Measurements from ENCODE around the gene ZDHHC14. TPM values are rescaled to one million over a fixed set of nuclear protein-coding genes. Genes with fewer than 3 reads are reported as not detected.

The ZDHHC14 gene
- polyA plus RNA-seq, 1 donor (not counting 4 experiments of a cell fraction or from before 2014, with no cell fraction given): 6.4 TPM

DNA sequence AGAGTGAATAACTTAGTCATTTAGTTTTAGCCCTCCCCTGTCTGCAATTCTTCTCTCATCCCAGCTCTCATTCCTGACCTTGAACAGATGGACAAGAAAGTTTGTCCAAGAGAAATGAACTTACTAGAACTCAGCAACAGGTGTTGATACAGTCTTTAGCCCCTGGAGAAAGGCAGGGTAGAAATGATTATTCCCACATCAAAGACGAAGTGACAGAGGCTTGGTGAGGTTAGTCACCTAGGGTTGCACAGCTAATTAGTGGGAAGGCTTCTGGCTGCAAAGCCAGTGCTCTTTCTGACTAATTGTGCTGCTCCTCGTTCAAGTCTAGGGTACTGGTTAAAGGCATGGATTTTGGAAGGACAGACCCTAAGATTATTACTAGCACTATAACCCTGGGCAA, 4.5 kb downstream of the ZDHHC14 start:
- Histone ChIP-seq H2AFZ (ENCODE audit: control insufficient read depth, low read length) (no peak overlapping the region), H3K9ac (ENCODE audit: control insufficient read depth, extremely low read depth, insufficient read depth, low read length) (no peak overlapping the region), H3K36me3 (ENCODE audit: control insufficient read depth in 2 of 2, extremely low read depth in 1 of 2, insufficient read depth in 2 of 2, low read length in 2 of 2) (no peaks in the 10 kb centered on the region), H3K27ac (ENCODE audit: control insufficient read depth, insufficient read depth, low read length) (no peak overlapping the region), H3K79me2 (ENCODE audit: control insufficient read depth, insufficient read depth, low read length) (peaks cover 5% of the 10 kb centered on the region), H3K4me2 (ENCODE audit: control insufficient read depth, extremely low read depth, insufficient read depth, low read depth, low read length) (no peak overlapping the region), H3K27me3 (ENCODE audit: control insufficient read depth, extremely low read depth, insufficient read depth, low read length) (no peaks in the 10 kb centered on the region), H4K20me1 (ENCODE audit: control insufficient read depth, extremely low read depth, insufficient read depth, low read length) (no peaks in the 10 kb centered on the region), H3K9me1 (ENCODE audit: control insufficient read depth, extremely low read depth, insufficient read depth, low read length) (no peaks in the 10 kb centered on the region), H3K4me3 (ENCODE audit: control insufficient read depth in 2 of 3, extremely low read depth in 1 of 3, insufficient read depth in 2 of 3, low read depth in 1 of 3, low read length in 3 of 3) (no peak overlapping the region), H3K9me3 (ENCODE audit: control insufficient read depth, low read depth, low read length) (peaks cover 2% of the 10 kb centered on the region), H3K4me1 (ENCODE audit: control insufficient read depth, extremely low read depth, insufficient read depth, low read length) (peaks cover 12% of the 10 kb centered on the region)
- FAIRE-seq (no peak), DNase-seq (ENCODE audit: low read depth, low spot score) (no peak)
- dilution Hi-C loops (cut with MboI; ENCODE audit: extremely low pct_ligation_motif_present, low sequenced_read_pairs): no loop called here
- TF ChIP-seq, protein P1, sequence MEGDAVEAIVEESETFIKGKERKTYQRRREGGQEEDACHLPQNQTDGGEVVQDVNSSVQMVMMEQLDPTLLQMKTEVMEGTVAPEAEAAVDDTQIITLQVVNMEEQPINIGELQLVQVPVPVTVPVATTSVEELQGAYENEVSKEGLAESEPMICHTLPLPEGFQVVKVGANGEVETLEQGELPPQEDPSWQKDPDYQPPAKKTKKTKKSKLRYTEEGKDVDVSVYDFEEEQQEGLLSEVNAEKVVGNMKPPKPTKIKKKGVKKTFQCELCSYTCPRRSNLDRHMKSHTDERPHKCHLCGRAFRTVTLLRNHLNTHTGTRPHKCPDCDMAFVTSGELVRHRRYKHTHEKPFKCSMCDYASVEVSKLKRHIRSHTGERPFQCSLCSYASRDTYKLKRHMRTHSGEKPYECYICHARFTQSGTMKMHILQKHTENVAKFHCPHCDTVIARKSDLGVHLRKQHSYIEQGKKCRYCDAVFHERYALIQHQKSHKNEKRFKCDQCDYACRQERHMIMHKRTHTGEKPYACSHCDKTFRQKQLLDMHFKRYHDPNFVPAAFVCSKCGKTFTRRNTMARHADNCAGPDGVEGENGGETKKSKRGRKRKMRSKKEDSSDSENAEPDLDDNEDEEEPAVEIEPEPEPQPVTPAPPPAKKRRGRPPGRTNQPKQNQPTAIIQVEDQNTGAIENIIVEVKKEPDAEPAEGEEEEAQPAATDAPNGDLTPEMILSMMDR (optimal IDR thresholded peaks at IDR 0.05 in 1 of 3, IDR thresholded peaks at IDR 0.05 in 1 of 3, conservative IDR thresholded peaks at IDR 0.05 in 1 of 3; ENCODE audit: extremely low read depth in 1 of 3, insufficient read depth in 2 of 3, low read length in 3 of 3): no peak
- TF ChIP-seq EZH2 (IDR thresholded peaks at IDR 0.05; ENCODE audit: low read length): no peak

DNA sequence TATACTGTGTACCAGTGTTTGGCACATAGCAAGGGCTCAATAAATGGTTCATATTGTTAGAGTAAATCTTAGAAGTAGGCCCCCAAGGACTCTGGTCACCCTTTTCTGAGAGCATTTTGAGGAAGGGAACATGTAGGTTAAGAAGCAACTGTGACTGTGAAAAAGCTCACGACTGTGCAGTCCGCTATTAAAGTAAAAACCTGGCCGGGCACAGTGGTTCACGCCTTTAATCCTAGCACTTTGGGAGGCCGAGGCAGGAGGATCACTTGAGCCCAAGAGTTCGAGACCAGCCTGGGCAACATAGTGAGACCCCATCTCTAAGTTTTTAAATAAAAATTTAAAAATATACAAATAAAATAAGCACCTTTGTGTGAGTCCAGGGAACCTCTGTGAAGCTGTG, 5.0 kb downstream of the ZDHHC14 start:
- Histone ChIP-seq H3K79me2 (ENCODE audit: control insufficient read depth, insufficient read depth, low read length) (peaks cover 5% of the 10 kb centered on the region), H3K4me2 (ENCODE audit: control insufficient read depth, extremely low read depth, insufficient read depth, low read depth, low read length) (no peak overlapping the region), H3K4me1 (ENCODE audit: control insufficient read depth, extremely low read depth, insufficient read depth, low read length) (peaks cover 12% of the 10 kb centered on the region), H3K9me3 (ENCODE audit: control insufficient read depth, low read depth, low read length) (peaks cover 2% of the 10 kb centered on the region), H3K27ac (ENCODE audit: control insufficient read depth, insufficient read depth, low read length) (no peak overlapping the region), H3K36me3 (ENCODE audit: control insufficient read depth in 2 of 2, extremely low read depth in 1 of 2, insufficient read depth in 2 of 2, low read length in 2 of 2) (no peaks in the 10 kb centered on the region), H3K27me3 (ENCODE audit: control insufficient read depth, extremely low read depth, insufficient read depth, low read length) (no peaks in the 10 kb centered on the region), H3K9ac (ENCODE audit: control insufficient read depth, extremely low read depth, insufficient read depth, low read length) (no peak overlapping the region), H3K4me3 (ENCODE audit: control insufficient read depth in 2 of 3, extremely low read depth in 1 of 3, insufficient read depth in 2 of 3, low read depth in 1 of 3, low read length in 3 of 3) (no peak overlapping the region), H2AFZ (ENCODE audit: control insufficient read depth, low read length) (no peak overlapping the region), H4K20me1 (ENCODE audit: control insufficient read depth, extremely low read depth, insufficient read depth, low read length) (no peaks in the 10 kb centered on the region), H3K9me1 (ENCODE audit: control insufficient read depth, extremely low read depth, insufficient read depth, low read length) (no peaks in the 10 kb centered on the region)
- dilution Hi-C loops (cut with MboI; ENCODE audit: extremely low pct_ligation_motif_present, low sequenced_read_pairs): no loop called here
- FAIRE-seq (no peak), DNase-seq (ENCODE audit: low read depth, low spot score) (no peak)
- TF ChIP-seq, protein P1 (optimal IDR thresholded peaks at IDR 0.05 in 1 of 3, IDR thresholded peaks at IDR 0.05 in 1 of 3, conservative IDR thresholded peaks at IDR 0.05 in 1 of 3; ENCODE audit: extremely low read depth in 1 of 3, insufficient read depth in 2 of 3, low read length in 3 of 3): no peak
- no peak for TF ChIP-seq EZH2 (IDR thresholded peaks at IDR 0.05; ENCODE audit: low read length)
